GM12878 (cell line): ENCODE data around the gene GPC5. TPM values are rescaled to one million over a fixed set of nuclear protein-coding genes. Genes with fewer than 3 reads are reported as not detected.

Source experiments
- ATAC-seq: fragments of 200-7000 bp; cut with Tn5 transposase; 3 replicates; pipeline ENCODE4 v1.9.1; 2020; ENCODE audit warnings: mild to moderate bottlenecking, moderate library complexity
- BruUV-seq: library from RNA; stranded (reverse); fragments of 400-500 nt; replicated peaks from 2 replicates; lab custom pipeline; 2021; lab: Mats Ljungman, UMichigan
- CTCF ChIA-PET: fragments of 300-600 bp; sonication (Branson Sonifier 250); formaldehyde crosslinking; extraction: SDS; loops from one replicate; lab custom pipeline; 2021; ENCODE audit warnings: inconsistent platforms; lab: Yijun Ruan, JAX
- POLR2A ChIA-PET: fragments of 350-600 bp; formaldehyde crosslinking; extraction: SDS; loops from one replicate; lab custom pipeline; 2021; ENCODE audit warnings: inconsistent platforms; lab: Charles Lee
- RAD21 ChIA-PET: fragments of 300-600 bp; sonication (Branson Sonifier 250); formaldehyde crosslinking; loops from one replicate; lab custom pipeline; 2023; ENCODE audit warnings: antibody characterized with exemption; ENCODE audit not compliant: unreplicated experiment; lab: Charles Lee
- SMC1A ChIA-PET: fragments of 300-600 bp; sonication (Branson Sonifier 250); formaldehyde crosslinking; loops from one replicate; lab custom pipeline; 2023; ENCODE audit not compliant: unreplicated experiment, uncharacterized antibody; lab: Charles Lee
- DNase-seq: peaks from one replicate; pipeline ENCODE4 v3.0.0-alpha.2; 2011; ENCODE audit warnings: low read depth, low spot score
- FAIRE-seq: peaks from 3 replicates; lab custom pipeline; 2011; peaks lifted over from hg19 to GRCh38; lab: Jason Lieb, UNC
- H2AFZ ChIP-seq: 2 replicates; pipeline ENCODE4 v1.6.0; 2011; ENCODE audit warnings: low read depth, low read length, control low read depth; ENCODE audit not compliant: control insufficient read depth
- H3K27ac ChIP-seq: 2 replicates; pipeline ENCODE4 v1.5.1; 2011; ENCODE audit warnings: control low read depth; ENCODE audit not compliant: control insufficient read depth, insufficient read depth
- H3K27me3 ChIP-seq, 2 experiments: replicated peaks in 1 of 2; 2 replicates each; pipeline versions ENCODE4 v1.6.0 to v1.6.1; 2011; ENCODE audit warnings: low read length in 1 of 2; ENCODE audit not compliant: control insufficient read depth in 2 of 2, insufficient read depth in 2 of 2
- H3K36me3 ChIP-seq, 2 experiments: 2 replicates each; pipeline ENCODE4 v1.5.1; 2011; ENCODE audit warnings: low read length in 1 of 2; ENCODE audit not compliant: control insufficient read depth in 2 of 2, insufficient read depth in 2 of 2
- H3K4me1 ChIP-seq: 2 replicates; pipeline ENCODE4 v1.6.1; 2011; ENCODE audit warnings: mild to moderate bottlenecking, low read length, moderate library complexity, mixed read lengths; ENCODE audit not compliant: control insufficient read depth, insufficient read depth
- H3K4me2 ChIP-seq: 2 replicates; pipeline ENCODE4 v1.6.0; 2011; ENCODE audit warnings: control low read depth; ENCODE audit not compliant: control insufficient read depth, insufficient read depth
- H3K4me3 ChIP-seq: fragments of 200-600 bp; sonication (generic); 2 replicates; pipeline ENCODE4 v1.5.1; 2016
- H3K79me2 ChIP-seq: 2 replicates; pipeline ENCODE4 v1.6.0; 2011; ENCODE audit warnings: low read length; ENCODE audit not compliant: control insufficient read depth, insufficient read depth
- H3K9ac ChIP-seq: 2 replicates; pipeline ENCODE4 v1.8.0; 2011; ENCODE audit warnings: low read length, control low read depth, mixed read lengths; ENCODE audit not compliant: control insufficient read depth, insufficient read depth
- H3K9me3 ChIP-seq: replicated peaks from 3 replicates; pipeline ENCODE4 v1.5.1; 2011; ENCODE audit warnings: mild to moderate bottlenecking, low read length; ENCODE audit not compliant: control insufficient read depth, insufficient read depth
- H4K20me1 ChIP-seq: 2 replicates; pipeline ENCODE4 v1.6.0; 2011; ENCODE audit not compliant: control insufficient read depth, insufficient read depth
- BCL3 ChIP-seq: IDR thresholded peaks from 2 replicates; pipeline ENCODE4 v1.6.1; 2011; ENCODE audit warnings: borderline replicate concordance, low read depth, mild to moderate bottlenecking, moderate library complexity, low read length; ENCODE audit not compliant: insufficient read depth, poor library complexity, severe bottlenecking
- CBFB ChIP-seq: IDR thresholded peaks from 2 replicates; pipeline ENCODE4 v1.6.1; 2016; ENCODE audit warnings: antibody characterized with exemption, low read depth
- FOXK2 ChIP-seq: fragments of 450-650 bp; IDR thresholded peaks from 2 replicates; pipeline ENCODE4 v1.6.1; 2017; ENCODE audit warnings: mild to moderate bottlenecking, moderate library complexity
- HSF1 ChIP-seq: fragments of 150-350 bp; IDR thresholded peaks from 2 replicates; pipeline ENCODE4 v1.6.1; 2014; ENCODE audit warnings: mild to moderate bottlenecking, low read depth, low read length
- KLF5 ChIP-seq: fragments of 450-650 bp; IDR thresholded peaks from 2 replicates; pipeline ENCODE4 v1.6.1; 2014; ENCODE audit warnings: mild to moderate bottlenecking; ENCODE audit not compliant: partially characterized antibody
- MTA3 ChIP-seq: IDR thresholded peaks from 2 replicates; pipeline ENCODE4 v1.6.1; 2012; ENCODE audit warnings: low read length, inconsistent platforms, borderline replicate concordance
- PML ChIP-seq: IDR thresholded peaks from 2 replicates; pipeline ENCODE4 v1.6.1; 2012; ENCODE audit warnings: low read length, inconsistent platforms
- SIX5 ChIP-seq: IDR thresholded peaks from 2 replicates; pipeline ENCODE4 v1.6.1; 2011; ENCODE audit warnings: mild to moderate bottlenecking, low read depth, low read length, moderate library complexity; ENCODE audit not compliant: severe bottlenecking
- WGBS: methylation state at CpG from one replicate; pipeline ENCODE4 v1.1.6; 2016; ENCODE audit warnings: low lambda C conversion rate; ENCODE audit not compliant: insufficient replicate concordance, insufficient coverage; ENCODE audit errors: missing lambda C conversion rate; 5-methylcytosine and 5-hydroxymethylcytosine counted together
- in situ Hi-C: fragments of 300-500 bp; cut with MboI; formaldehyde crosslinking; loops from 9 replicates; pipeline ENCODE4 v1.14.3; 2018; ENCODE audit warnings: mixed read lengths
- intact Hi-C: fragments of 100-400 bp; cut with micrococcal nuclease; formaldehyde crosslinking; loops from one replicate; pipeline ENCODE4 v1.14.2; 2022; ENCODE audit not compliant: unreplicated experiment
- polyA plus RNA-seq, 11 experiments: library from polyadenylated mRNA; depleted of rRNA in 4 of 11; unstranded in 6 of 11; stranded (reverse) in 5 of 11; fragments of >200 nt; fragmentation: Nextera tagmentation in 4 of 11; fragmentation: Illumina TruSeq in 1 of 11; extraction: Ambion mirVana in 4 of 11; extraction: Trizol in 1 of 11; gene quantifications; 1 replicate in 1 of 11; 2 replicates in 10 of 11; pipeline versions ENCODE4 v1.2.1 to v1.2.3, GENCODE V29; 2011 to 2016; ENCODE audit warnings: inconsistent platforms in 2 of 11, missing spikeins in 2 of 11, low read depth in 1 of 11
- total RNA-seq, 4 experiments: library from RNA; depleted of rRNA in 3 of 4; stranded (reverse); fragments of >200 nt in 3 of 4; fragmentation: Illumina TruSeq in 1 of 4; extraction: Trizol in 1 of 4; gene quantifications; 2 replicates each; pipeline versions ENCODE4 v1.2.1 to v1.2.3, GENCODE V29; 2013 to 2021
- TF ChIP-seq, protein P1 (sequence below): IDR thresholded peaks from 2 replicates; pipeline ENCODE4 v1.6.1; 2012; ENCODE audit warnings: low read length, inconsistent platforms
- TF ChIP-seq, protein P2 (sequence below): IDR thresholded peaks from 2 replicates; pipeline ENCODE4 v1.6.1; 2011; ENCODE audit warnings: borderline replicate concordance, low read depth, mild to moderate bottlenecking, moderate library complexity, mixed read lengths, low read length; ENCODE audit not compliant: insufficient read depth; ENCODE audit errors: extremely low read length

The GPC5 gene
- total and polyA plus RNA-seq, 10 of the 15 experiments (the other 5 are each of a cell fraction or from before 2014, with no cell fraction given), result 0.05 to 0.87 (median 0.44) TPM; not detected in 1

GRCh38 chr13:91357613-91358386, 40.6 kb upstream of the GPC5 start:
- Histone ChIP-seq H3K27ac (no peak overlapping the region), H4K20me1 (no peaks in the 10 kb centered on the region), H3K9me3 (no peaks in the 10 kb centered on the region), H2AFZ (no peak overlapping the region), H3K79me2 (peaks cover 11% of the 10 kb centered on the region), H3K4me3 (no peak overlapping the region), H3K36me3 (peaks cover 1 to 30% of the 10 kb centered on the region in 2 experiments; a peak in 2 of 4 replicates), H3K4me1 (no peaks in the 10 kb centered on the region), H3K27me3 (no peaks in the 10 kb centered on the region), H3K4me2 (no peak overlapping the region), H3K9ac (no peak overlapping the region)
- intact Hi-C loops (no loop called here), in situ Hi-C loops (no loop called here)
- BruUV-seq, result no TSS peak
- no peak for FAIRE-seq
- ChIA-PET RAD21 (interaction anchor here (0.5 to 2.2 kb wide), 4 partner anchors 9 to 300 kb away, joined by 3 to 8 read pairs (median 3); no protein-coding TSS in a partner anchor), SMC1A (interaction anchor here (0.6 to 3.4 kb wide), 6 partner anchors 9 to 364 kb away, joined by 3 to 18 read pairs (median 4); no protein-coding TSS in a partner anchor), CTCF (interaction anchor here (3.0 to 4.6 kb wide), 3 partner anchors 8 to 44 kb away, joined by 14 to 35 read pairs (median 17); no protein-coding TSS in a partner anchor), POLR2A (interaction anchor here (0.6 to 2.0 kb wide), 2 partner anchors 13 to 45 kb away, joined by 3 to 8 read pairs; no protein-coding TSS in a partner anchor)
- no peak for DNase-seq
- WGBS, result 33% methylated on average over 7 of the region's 7 CpGs
- ATAC-seq, result no peak
- TF ChIP-seq SIX5, result no peak
- TF ChIP-seq, protein P1, sequence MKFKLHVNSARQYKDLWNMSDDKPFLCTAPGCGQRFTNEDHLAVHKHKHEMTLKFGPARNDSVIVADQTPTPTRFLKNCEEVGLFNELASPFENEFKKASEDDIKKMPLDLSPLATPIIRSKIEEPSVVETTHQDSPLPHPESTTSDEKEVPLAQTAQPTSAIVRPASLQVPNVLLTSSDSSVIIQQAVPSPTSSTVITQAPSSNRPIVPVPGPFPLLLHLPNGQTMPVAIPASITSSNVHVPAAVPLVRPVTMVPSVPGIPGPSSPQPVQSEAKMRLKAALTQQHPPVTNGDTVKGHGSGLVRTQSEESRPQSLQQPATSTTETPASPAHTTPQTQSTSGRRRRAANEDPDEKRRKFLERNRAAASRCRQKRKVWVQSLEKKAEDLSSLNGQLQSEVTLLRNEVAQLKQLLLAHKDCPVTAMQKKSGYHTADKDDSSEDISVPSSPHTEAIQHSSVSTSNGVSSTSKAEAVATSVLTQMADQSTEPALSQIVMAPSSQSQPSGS, result peak; percentile 31; the same call in 1 of the 2 replicates
- no peak for TF ChIP-seq HSF1
- TF ChIP-seq KLF5, result no peak
- peak; percentile 46 for TF ChIP-seq PML
- TF ChIP-seq BCL3, result peak; percentile 13
- TF ChIP-seq FOXK2, result no peak
- TF ChIP-seq, protein P2, sequence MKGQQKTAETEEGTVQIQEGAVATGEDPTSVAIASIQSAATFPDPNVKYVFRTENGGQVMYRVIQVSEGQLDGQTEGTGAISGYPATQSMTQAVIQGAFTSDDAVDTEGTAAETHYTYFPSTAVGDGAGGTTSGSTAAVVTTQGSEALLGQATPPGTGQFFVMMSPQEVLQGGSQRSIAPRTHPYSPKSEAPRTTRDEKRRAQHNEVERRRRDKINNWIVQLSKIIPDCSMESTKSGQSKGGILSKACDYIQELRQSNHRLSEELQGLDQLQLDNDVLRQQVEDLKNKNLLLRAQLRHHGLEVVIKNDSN, result no peak
- peak; percentile 59; the same call in 1 of the 2 replicates for TF ChIP-seq MTA3
- TF ChIP-seq CBFB, result 0 out of 2 replicates have a peak, but pooled peaks have one; percentile 4
